Measurements from ENCODE around the gene BANF1.

BANF1 gene

GRCh38 chr11:65978391-65979238 lies 23.7 kb upstream of the BANF1 start:
- TF ChIP-seq REST (IDR thresholded peaks at IDR 0.05; ENCODE audit: insufficient read depth in 1 of 2, low read depth in 2 of 2, low read length in 2 of 2) (no peak), TAF1 (IDR thresholded peaks at IDR 0.05; ENCODE audit: borderline replicate concordance, insufficient read depth, low read length) (no peak), FOXP2 (optimal IDR thresholded peaks at IDR 0.05; ENCODE audit: borderline replicate concordance, extremely low read depth, extremely low read length, insufficient read depth) (no peak), SIN3A (IDR thresholded peaks at IDR 0.05; ENCODE audit: borderline replicate concordance, insufficient read depth, low read length) (no peak), POLR2AphosphoS5 (IDR thresholded peaks at IDR 0.05; ENCODE audit: low read depth, low read length) (no peak)

DNA sequence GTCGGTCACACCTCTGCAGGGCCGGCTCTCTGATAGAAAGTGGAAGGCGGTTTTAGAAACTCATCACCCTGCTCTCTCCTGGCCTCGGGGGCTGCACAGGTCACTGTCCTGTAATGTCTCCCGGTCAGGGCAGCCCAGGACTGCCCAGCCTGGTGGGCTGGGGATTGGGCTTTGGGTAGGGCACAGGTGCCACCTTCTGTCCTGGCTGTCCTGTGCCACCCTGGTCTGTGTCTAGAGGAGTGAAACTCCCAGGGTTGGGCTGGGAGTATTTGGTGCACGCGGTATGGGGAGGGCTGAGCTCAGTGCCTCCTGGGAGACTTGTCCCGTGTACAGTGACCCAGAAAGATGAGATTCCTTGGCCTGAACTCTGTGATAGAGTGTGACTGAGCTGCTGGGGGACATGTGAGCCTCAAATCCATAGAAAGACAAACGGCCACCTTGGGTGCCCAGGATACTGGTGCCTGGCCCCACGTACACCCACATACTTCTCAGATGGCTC lies 23.0 kb upstream of the BANF1 start:
- TF ChIP-seq POLR2AphosphoS5 (IDR thresholded peaks at IDR 0.05; ENCODE audit: low read depth, low read length) (no peak), SIN3A (IDR thresholded peaks at IDR 0.05; ENCODE audit: borderline replicate concordance, insufficient read depth, low read length) (no peak), TAF1 (IDR thresholded peaks at IDR 0.05; ENCODE audit: borderline replicate concordance, insufficient read depth, low read length) (no peak)

- TF ChIP-seq FOXP2 (optimal IDR thresholded peaks at IDR 0.05; ENCODE audit: borderline replicate concordance, extremely low read depth, extremely low read length, insufficient read depth) (no peak), POLR2AphosphoS5 (IDR thresholded peaks at IDR 0.05; ENCODE audit: low read depth, low read length) (no peak)
Measured at GRCh38 chr11:65981101-65981740, 21.1 kb upstream of the BANF1 start.

GRCh38 chr11:65981972-65982823 lies 20.1 kb upstream of the BANF1 start:
- TF ChIP-seq REST (IDR thresholded peaks at IDR 0.05; ENCODE audit: insufficient read depth in 1 of 2, low read depth in 2 of 2, low read length in 2 of 2) (no peak), FOXP2 (optimal IDR thresholded peaks at IDR 0.05; ENCODE audit: borderline replicate concordance, extremely low read depth, extremely low read length, insufficient read depth) (no peak), TAF1 (IDR thresholded peaks at IDR 0.05; ENCODE audit: borderline replicate concordance, insufficient read depth, low read length) (no peak), SIN3A (IDR thresholded peaks at IDR 0.05; ENCODE audit: borderline replicate concordance, insufficient read depth, low read length) (no peak), POLR2AphosphoS5 (IDR thresholded peaks at IDR 0.05; ENCODE audit: low read depth, low read length) (no peak)

- no peak for TF ChIP-seq FOXP2 (optimal IDR thresholded peaks at IDR 0.05; ENCODE audit: borderline replicate concordance, extremely low read depth, extremely low read length, insufficient read depth)
Measured at GRCh38 chr11:65982824-65983588, 19.3 kb upstream of the BANF1 start.

- TF ChIP-seq TAF1 (IDR thresholded peaks at IDR 0.05; ENCODE audit: borderline replicate concordance, insufficient read depth, low read length) (no peak), SIN3A (IDR thresholded peaks at IDR 0.05; ENCODE audit: borderline replicate concordance, insufficient read depth, low read length) (no peak), REST (IDR thresholded peaks at IDR 0.05; ENCODE audit: insufficient read depth in 1 of 2, low read depth in 2 of 2, low read length in 2 of 2) (no peak), POLR2AphosphoS5 (IDR thresholded peaks at IDR 0.05; ENCODE audit: low read depth, low read length) (no peak), FOXP2 (optimal IDR thresholded peaks at IDR 0.05; ENCODE audit: borderline replicate concordance, extremely low read depth, extremely low read length, insufficient read depth) (no peak)
Measured at GRCh38 chr11:65983589-65983987, 18.7 kb upstream of the BANF1 start.

All from PFSK-1 (cell line).